ENCODE measurements around the gene NUP188. TPM values are rescaled to one million over a fixed set of nuclear protein-coding genes. Genes with fewer than 3 reads are reported as not detected.
A peak's percentile ranks its signal among the peaks of the same experiment; 100 is the strongest.

The NUP188 gene
- total RNA-seq, 1 donor from 2014 or later, result 49.6 TPM

DNA sequence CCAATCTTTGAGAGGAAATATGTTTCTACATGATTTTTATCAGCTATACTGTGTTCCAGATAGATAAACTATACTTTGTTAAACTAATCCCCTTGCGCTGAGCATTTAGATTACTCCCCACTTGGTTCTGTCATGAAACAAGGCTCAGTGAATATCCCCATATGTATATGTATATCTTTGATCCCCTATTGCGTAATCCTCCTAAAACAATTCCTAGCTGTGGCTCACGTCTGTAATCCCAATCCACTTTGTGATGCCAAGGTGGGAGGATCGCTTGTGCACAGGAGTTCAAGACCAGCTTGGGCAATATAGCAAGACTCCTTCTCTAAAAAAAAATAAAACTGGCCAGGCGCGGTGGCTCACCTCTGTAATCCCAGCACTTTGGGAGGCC lies 24.0 kb upstream of the NUP188 start:
- TF ChIP-seq, protein P1, sequence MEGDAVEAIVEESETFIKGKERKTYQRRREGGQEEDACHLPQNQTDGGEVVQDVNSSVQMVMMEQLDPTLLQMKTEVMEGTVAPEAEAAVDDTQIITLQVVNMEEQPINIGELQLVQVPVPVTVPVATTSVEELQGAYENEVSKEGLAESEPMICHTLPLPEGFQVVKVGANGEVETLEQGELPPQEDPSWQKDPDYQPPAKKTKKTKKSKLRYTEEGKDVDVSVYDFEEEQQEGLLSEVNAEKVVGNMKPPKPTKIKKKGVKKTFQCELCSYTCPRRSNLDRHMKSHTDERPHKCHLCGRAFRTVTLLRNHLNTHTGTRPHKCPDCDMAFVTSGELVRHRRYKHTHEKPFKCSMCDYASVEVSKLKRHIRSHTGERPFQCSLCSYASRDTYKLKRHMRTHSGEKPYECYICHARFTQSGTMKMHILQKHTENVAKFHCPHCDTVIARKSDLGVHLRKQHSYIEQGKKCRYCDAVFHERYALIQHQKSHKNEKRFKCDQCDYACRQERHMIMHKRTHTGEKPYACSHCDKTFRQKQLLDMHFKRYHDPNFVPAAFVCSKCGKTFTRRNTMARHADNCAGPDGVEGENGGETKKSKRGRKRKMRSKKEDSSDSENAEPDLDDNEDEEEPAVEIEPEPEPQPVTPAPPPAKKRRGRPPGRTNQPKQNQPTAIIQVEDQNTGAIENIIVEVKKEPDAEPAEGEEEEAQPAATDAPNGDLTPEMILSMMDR (IDR thresholded peaks at IDR 0.05), result no peak
- Histone ChIP-seq H3K4me1 (peaks cover 32% of the 10 kb centered on the region), H3K36me3 (no peaks in the 10 kb centered on the region), H3K9me3 (no peaks in the 10 kb centered on the region), H3K27ac (no peak overlapping the region), H3K27me3 (no peaks in the 10 kb centered on the region), H3K4me3 (no peak overlapping the region)
- DNase-seq (no peak), ATAC-seq (no peak)
- intact Hi-C loops (cut with DNase I), result no loop called here

DNA sequence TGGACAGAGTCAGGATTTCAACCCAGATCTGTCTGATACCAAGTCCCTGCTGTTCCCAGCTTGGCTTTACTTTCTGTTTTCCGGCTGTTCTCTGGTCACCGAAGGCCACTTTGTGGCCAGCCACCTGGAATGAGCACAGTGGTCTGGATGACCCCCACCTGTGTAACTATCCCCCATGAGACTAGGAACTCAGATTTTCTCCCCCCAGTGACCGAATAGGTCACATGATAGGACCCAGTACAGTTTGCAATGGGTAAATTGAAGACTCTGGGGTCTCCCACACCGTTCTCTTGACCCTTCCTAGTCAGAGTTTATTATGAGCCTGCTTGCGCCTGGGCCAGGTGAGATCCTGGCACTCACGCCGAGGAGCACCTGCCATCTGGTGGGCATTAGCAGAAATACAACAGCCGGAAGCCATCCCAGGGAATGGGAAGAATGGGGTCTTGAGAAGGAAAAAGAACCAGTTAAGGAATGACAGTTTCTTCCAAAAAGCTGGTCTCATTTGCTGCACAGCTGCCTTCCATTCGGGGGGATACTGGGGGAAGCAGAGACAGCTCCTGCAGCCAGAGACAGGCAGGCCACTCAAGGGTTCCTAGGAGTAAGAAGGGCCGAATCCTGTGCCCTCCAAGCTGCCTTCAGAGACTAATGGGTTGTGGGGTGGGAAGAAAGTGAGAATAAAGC lies 19.6 kb upstream of the NUP188 start:
- ATAC-seq, result peak; percentile 91
- H3K4me3 ChIP-seq, result no peak overlapping the region
- peaks cover 8% of the 10 kb centered on the region for H3K4me1 ChIP-seq
- no peak for DNase-seq
- no peaks in the 10 kb centered on the region for H3K27me3 ChIP-seq
- no peaks in the 10 kb centered on the region for H3K9me3 ChIP-seq
- no peaks in the 10 kb centered on the region for H3K36me3 ChIP-seq
- TF ChIP-seq, protein P1 (IDR thresholded peaks at IDR 0.05), result peak; percentile 87
- intact Hi-C loops (cut with DNase I), result loop anchor here (5.0 kb wide), 1 partner anchor 66 kb away; no protein-coding TSS in a partner anchor
- no peak overlapping the region for H3K27ac ChIP-seq

DNA sequence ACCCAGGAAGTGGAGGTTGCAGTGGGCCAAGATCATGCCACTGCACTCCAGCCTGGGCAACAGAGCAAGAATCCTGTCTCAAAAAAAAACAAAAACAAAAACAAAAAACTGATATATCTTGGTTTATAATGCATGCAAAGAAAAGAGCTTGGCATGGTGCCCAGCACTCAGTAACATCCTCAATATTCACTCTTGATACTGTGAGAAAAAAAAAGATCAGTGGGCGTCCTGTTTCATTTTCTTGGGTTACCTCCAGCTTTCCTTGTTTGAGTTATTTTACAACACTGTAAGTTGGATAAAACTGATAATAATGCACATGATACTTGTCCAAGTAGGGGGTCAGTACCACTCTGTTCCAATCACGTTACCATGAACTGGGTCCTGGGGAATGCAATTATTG lies 18.9 kb upstream of the NUP188 start:
- peaks cover 4% of the 10 kb centered on the region for H3K4me1 ChIP-seq
- intact Hi-C loops (cut with DNase I), result loop anchor here (5.0 kb wide), 1 partner anchor 66 kb away; no protein-coding TSS in a partner anchor
- H3K36me3 ChIP-seq, result peaks cover 5% of the 10 kb centered on the region
- H3K27me3 ChIP-seq, result no peaks in the 10 kb centered on the region
- no peak overlapping the region for H3K4me3 ChIP-seq
- TF ChIP-seq, protein P1 (IDR thresholded peaks at IDR 0.05), result no peak
- no peaks in the 10 kb centered on the region for H3K9me3 ChIP-seq
- H3K27ac ChIP-seq, result no peak overlapping the region
- DNase-seq, result no peak
- ATAC-seq, result no peak

DNA sequence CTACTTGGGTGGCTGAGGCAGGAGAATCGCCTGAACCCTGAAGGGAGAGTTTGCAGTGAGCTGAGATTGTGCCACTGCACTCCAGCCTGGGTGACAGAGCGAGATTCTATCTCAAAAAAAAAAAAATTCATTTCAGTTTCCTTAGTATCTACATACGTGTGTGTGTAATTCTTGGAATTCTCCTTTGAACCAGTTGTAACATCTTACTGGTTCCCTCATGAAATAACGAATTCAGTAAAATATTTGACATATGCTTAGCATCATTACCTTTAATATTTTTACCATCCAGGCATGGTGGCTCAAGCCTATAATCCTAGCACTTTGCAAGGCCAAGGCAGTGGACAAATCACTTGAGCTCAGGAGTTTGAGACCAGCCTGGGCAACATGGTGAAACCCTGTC lies 17.9 kb upstream of the NUP188 start:
- H3K36me3 ChIP-seq, result peaks cover 9% of the 10 kb centered on the region
- H3K4me1 ChIP-seq, result peaks cover 4% of the 10 kb centered on the region
- ATAC-seq, result no peak
- TF ChIP-seq, protein P1 (IDR thresholded peaks at IDR 0.05), result no peak
- no peaks in the 10 kb centered on the region for H3K9me3 ChIP-seq
- no peak for DNase-seq
- H3K4me3 ChIP-seq, result no peak overlapping the region
- intact Hi-C loops (cut with DNase I), result loop anchor here (5.0 kb wide), 1 partner anchor 67 kb away; no protein-coding TSS in a partner anchor
- H3K27me3 ChIP-seq, result no peaks in the 10 kb centered on the region
- H3K27ac ChIP-seq, result no peak overlapping the region

DNA sequence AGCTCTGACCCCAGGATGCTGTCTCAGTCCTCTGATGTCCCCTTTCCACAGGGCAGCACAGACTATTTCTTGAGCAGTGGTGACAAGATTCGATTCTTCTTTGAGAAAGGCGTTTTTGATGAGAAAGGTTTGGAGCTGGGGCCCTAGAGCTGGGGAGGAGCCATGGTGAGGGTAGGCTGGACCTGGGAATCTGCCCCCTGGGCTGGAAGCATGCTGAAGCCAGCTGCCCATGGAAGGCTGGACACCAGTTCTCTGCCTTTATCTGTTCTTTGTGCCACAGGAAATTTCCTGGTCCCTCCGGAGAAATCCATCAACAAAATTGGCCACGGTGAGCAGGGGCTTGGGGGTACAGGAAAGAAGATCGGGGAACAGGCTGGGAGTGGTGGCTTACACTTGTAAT lies 13.8 kb upstream of the NUP188 start:
- intact Hi-C loops (cut with DNase I), result no loop called here
- Histone ChIP-seq H3K4me3 (no peak overlapping the region), H3K36me3 (peaks cover 9% of the 10 kb centered on the region), H3K4me1 (no peaks in the 10 kb centered on the region), H3K9me3 (no peaks in the 10 kb centered on the region), H3K27ac (no peak overlapping the region), H3K27me3 (no peaks in the 10 kb centered on the region)
- TF ChIP-seq, protein P1 (IDR thresholded peaks at IDR 0.05), result no peak
- ATAC-seq (no peak), DNase-seq (no peak)
